H1 (cell line): ENCODE measurements around the gene MCM3AP. TPM values are rescaled to one million over a fixed set of nuclear protein-coding genes. Genes with fewer than 3 reads are reported as not detected.

Source experiments
- BCL11A ChIP-seq, 2 experiments: IDR thresholded peaks; one replicate each; pipeline ENCODE4 v1.6.1; 2011; ENCODE audit warnings: low read depth in 2 of 2, low read length in 2 of 2, mild to moderate bottlenecking in 2 of 2
- BRCA1 ChIP-seq: IDR thresholded peaks from 2 replicates; pipeline ENCODE4 v1.6.1; 2012; ENCODE audit warnings: low read depth, low read length, improper control_type of control experiment
- KDM1A ChIP-seq: fragments of 200-600, 300-600 bp; sonication (generic); IDR thresholded peaks from 2 replicates; pipeline ENCODE4 v1.7.1; 2016; ENCODE audit warnings: mild to moderate bottlenecking, low read length, borderline replicate concordance
- KDM4A ChIP-seq: IDR thresholded peaks from one replicate; pipeline ENCODE4 v1.7.1; 2012; ENCODE audit warnings: low read depth, mild to moderate bottlenecking, moderate library complexity, low read length, inconsistent platforms; ENCODE audit not compliant: severe bottlenecking
- SIRT6 ChIP-seq: IDR thresholded peaks from one replicate; pipeline ENCODE4 v1.7.1; 2012; ENCODE audit warnings: low read length, inconsistent platforms
- polyA plus RNA-seq, 7 experiments: library from polyadenylated mRNA; depleted of rRNA in 3 of 7; stranded (reverse) in 5 of 7; unstranded in 2 of 7; fragments of >200 nt in 5 of 7; fragments of 200-250 nt in 2 of 7; gene quantifications; 1 replicate in 5 of 7; 2 replicates in 1 of 7; 4 replicates in 1 of 7; pipeline versions ENCODE4 v1.2.1 to v1.2.3, GENCODE V29; 2011 to 2013; ENCODE audit warnings: missing spikeins in 2 of 7, mixed read lengths in 2 of 7
- total RNA-seq: library from RNA; stranded (reverse); fragmentation: NEBNext Ultra II Directional; extraction: Animal tissue kit (Norgen Biotek cat#: 25700); gene quantifications from 2 replicates; pipeline ENCODE4 v1.2.1, GENCODE V29; 2021

MCM3AP gene
- total and polyA plus RNA-seq, 2 of the 8 experiments (the other 6 are each of a cell fraction or from before 2014, with no cell fraction given) = 37.2 to 119 TPM

DNA sequence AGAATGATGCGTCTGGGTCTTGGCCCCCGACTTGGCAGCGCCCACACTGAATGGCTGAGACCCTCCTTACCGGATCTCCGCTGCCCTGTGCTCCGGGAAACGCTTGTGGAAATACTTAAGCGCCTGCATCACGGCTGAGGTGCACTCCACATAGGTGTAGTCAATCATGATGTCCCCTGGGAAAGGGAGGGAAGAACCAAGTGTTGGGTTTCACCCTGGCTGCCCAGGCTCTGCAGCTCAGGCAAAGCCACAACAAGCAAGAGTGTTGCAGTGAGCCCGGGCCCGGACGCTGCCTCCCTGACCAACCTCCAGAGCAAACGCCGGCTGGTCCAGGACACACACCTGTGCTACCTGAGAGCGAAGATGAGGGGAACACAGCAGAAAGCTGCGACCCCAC, 79.6 kb downstream of the MCM3AP start (continued):
- no peak for TF ChIP-seq KDM1A
- no peak for TF ChIP-seq BRCA1
- no peak for TF ChIP-seq KDM4A
- TF ChIP-seq BCL11A (IDR thresholded peaks at IDR 0.05; ENCODE audit: low read depth in 2 of 2, low read length in 2 of 2) = no peak
- no peak for TF ChIP-seq SIRT6
